CD4-positive, CD25-positive, alpha-beta regulatory T cell (primary cell): ENCODE results near the gene WT1. TPM values are rescaled to one million over a fixed set of nuclear protein-coding genes. Genes with fewer than 3 reads are reported as not detected.

Experiments
- ATAC-seq, 2 donors: fragments of 150-1000 bp; cut with Tn5 transposase; one replicate each; pipeline ENCODE4 v1.10.0; 2021; ENCODE audit warnings: low read depth in 2 of 2, moderate number of reproducible peaks in 2 of 2, moderate library complexity in 1 of 2
- DNase-seq, 3 donors: peaks; one replicate each; pipeline versions ENCODE4 v3.0.0 to v3.0.0-alpha.2; 2012 to 2022; ENCODE audit warnings: mixed read lengths in 1 of 3
- H3K27ac ChIP-seq: one replicate; pipeline ENCODE4 v1.7.0; 2013; ENCODE audit warnings: mild to moderate bottlenecking, low read length; ENCODE audit not compliant: insufficient read depth, poor library complexity, severe bottlenecking
- H3K27me3 ChIP-seq: one replicate; pipeline ENCODE4 v1.7.0; 2013; ENCODE audit warnings: low read length; ENCODE audit not compliant: control insufficient read depth, insufficient read depth
- H3K36me3 ChIP-seq: one replicate; pipeline ENCODE4 v1.7.0; 2013; ENCODE audit warnings: mild to moderate bottlenecking, low read length, moderate library complexity; ENCODE audit not compliant: control insufficient read depth, insufficient read depth
- H3K4me1 ChIP-seq: 2 replicates; pipeline ENCODE4 v1.7.0; 2013; ENCODE audit warnings: mild to moderate bottlenecking, low read length; ENCODE audit not compliant: insufficient read depth, control insufficient read depth, poor library complexity, severe bottlenecking
- H3K4me3 ChIP-seq: one replicate; pipeline ENCODE4 v1.7.0; 2013; ENCODE audit warnings: low read depth, mild to moderate bottlenecking, low read length, moderate library complexity
- H3K9me3 ChIP-seq, 2 experiments: 1 replicate in 1 of 2; 2 replicates in 1 of 2; pipeline ENCODE4 v1.7.0; 2013; ENCODE audit warnings: low read length in 2 of 2, mild to moderate bottlenecking in 1 of 2, moderate library complexity in 1 of 2; ENCODE audit not compliant: control insufficient read depth in 2 of 2
- H3K27ac Mint-ChIP-seq, 3 donors: one replicate each; pipeline ENCODE4 v1.8.0; 2020 to 2022; ENCODE audit warnings: mild to moderate bottlenecking in 3 of 3, mixed read lengths in 3 of 3, moderate library complexity in 2 of 3
- H3K27me3 Mint-ChIP-seq: one replicate; pipeline ENCODE4 v1.8.0; 2022; ENCODE audit warnings: mild to moderate bottlenecking, mixed read lengths
- H3K36me3 Mint-ChIP-seq: one replicate; pipeline ENCODE4 v1.8.0; 2020; ENCODE audit warnings: mixed read lengths
- H3K4me1 Mint-ChIP-seq, 4 donors: one replicate each; pipeline ENCODE4 v1.8.0; 2020 to 2022; ENCODE audit warnings: mixed read lengths in 4 of 4, mild to moderate bottlenecking in 1 of 4
- H3K4me3 Mint-ChIP-seq, 4 donors: one replicate each; pipeline ENCODE4 v1.8.0; 2020 to 2022; ENCODE audit warnings: mild to moderate bottlenecking in 4 of 4, mixed read lengths in 4 of 4, moderate library complexity in 3 of 4
- H3K9me3 Mint-ChIP-seq, 7 donors: one replicate each; pipeline ENCODE4 v1.8.0; 2020 to 2022; ENCODE audit warnings: mixed read lengths in 7 of 7, mild to moderate bottlenecking in 3 of 7, moderate library complexity in 2 of 7
- polyA plus RNA-seq, 4 donors: library from polyadenylated mRNA; unstranded; fragments of 300-500 nt; fragmentation: Illumina TruSeq; gene quantifications; one replicate each; pipeline ENCODE4 v1.2.3, GENCODE V29; 2021
- total RNA-seq: library from RNA; stranded (reverse); gene quantifications from one replicate; pipeline ENCODE4 v1.2.3, GENCODE V29; 2022

Gene WT1
- total and polyA plus RNA-seq, 5 donors from 2014 or later, result not detected

DNA sequence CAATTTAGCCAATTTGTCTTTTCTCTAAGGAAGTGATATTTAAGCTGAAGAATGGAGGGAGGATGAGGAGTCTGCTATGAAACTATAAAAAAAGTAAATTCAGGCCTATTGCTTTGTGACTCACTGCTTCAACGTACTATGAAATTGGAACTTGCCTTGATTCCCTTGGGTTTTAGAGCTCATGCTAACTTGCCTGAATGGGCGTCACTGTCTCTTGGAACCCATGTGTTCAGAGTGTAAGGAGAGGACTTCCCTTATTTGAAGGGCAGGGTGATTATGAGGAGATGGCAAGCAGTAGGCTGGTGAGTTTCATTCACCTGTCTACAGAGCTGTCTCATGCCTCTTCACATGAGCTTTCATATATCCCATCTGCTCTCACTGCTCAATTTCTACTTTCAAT, 28.7 kb upstream of the WT1 start:
- H3K27ac Mint-ChIP-seq, result no peak overlapping the region
- H3K27me3 Mint-ChIP-seq, result peaks cover 9% of the 10 kb centered on the region
- H3K9me3 Mint-ChIP-seq, result peaks cover 0 to 2% (median 0%) of the 10 kb centered on the region in 7 donors
- H3K4me1 Mint-ChIP-seq, result no peaks in the 10 kb centered on the region
- no peak overlapping the region for H3K27ac ChIP-seq
- H3K4me3 ChIP-seq, result no peak overlapping the region
- no peaks in the 10 kb centered on the region for H3K27me3 ChIP-seq
- ATAC-seq, result no peak
- no peaks in the 10 kb centered on the region for H3K36me3 Mint-ChIP-seq
- H3K36me3 ChIP-seq, result no peaks in the 10 kb centered on the region
- no peaks in the 10 kb centered on the region for H3K9me3 ChIP-seq
- DNase-seq, result no peak
- H3K4me3 Mint-ChIP-seq, result no peak overlapping the region
- no peaks in the 10 kb centered on the region for H3K4me1 ChIP-seq

GRCh38 chr11:32462011-32462690, 26.8 kb upstream of the WT1 start:
- Histone ChIP-seq H3K36me3 (no peaks in the 10 kb centered on the region), H3K4me3 (no peak overlapping the region), H3K27me3 (no peaks in the 10 kb centered on the region), H3K9me3 (no peaks in the 10 kb centered on the region), H3K27ac (no peak overlapping the region), H3K4me1 (no peaks in the 10 kb centered on the region)
- Mint-ChIP-seq H3K4me1 (no peaks in the 10 kb centered on the region), H3K9me3 (no peaks in the 10 kb centered on the region), H3K4me3 (no peak overlapping the region), H3K36me3 (no peaks in the 10 kb centered on the region), H3K27ac (no peak overlapping the region), H3K27me3 (peaks cover 12% of the 10 kb centered on the region)
- DNase-seq, result no peak
- ATAC-seq, result no peak

GRCh38 chr11:32456864-32457263, 21.5 kb upstream of the WT1 start:
- Mint-ChIP-seq H3K9me3 (peaks cover 0 to 2% (median 0%) of the 10 kb centered on the region in 7 donors), H3K27ac (no peak overlapping the region), H3K4me3 (no peak overlapping the region), H3K4me1 (no peaks in the 10 kb centered on the region), H3K36me3 (no peaks in the 10 kb centered on the region), H3K27me3 (peaks cover 36% of the 10 kb centered on the region)
- H3K9me3 ChIP-seq, result no peaks in the 10 kb centered on the region
- no peak for ATAC-seq
- H3K4me3 ChIP-seq, result no peak overlapping the region
- DNase-seq, result no peak
- no peaks in the 10 kb centered on the region for H3K36me3 ChIP-seq
- no peak overlapping the region for H3K27ac ChIP-seq
- H3K27me3 ChIP-seq, result peaks cover under 1% of the 10 kb centered on the region
- no peaks in the 10 kb centered on the region for H3K4me1 ChIP-seq

DNA sequence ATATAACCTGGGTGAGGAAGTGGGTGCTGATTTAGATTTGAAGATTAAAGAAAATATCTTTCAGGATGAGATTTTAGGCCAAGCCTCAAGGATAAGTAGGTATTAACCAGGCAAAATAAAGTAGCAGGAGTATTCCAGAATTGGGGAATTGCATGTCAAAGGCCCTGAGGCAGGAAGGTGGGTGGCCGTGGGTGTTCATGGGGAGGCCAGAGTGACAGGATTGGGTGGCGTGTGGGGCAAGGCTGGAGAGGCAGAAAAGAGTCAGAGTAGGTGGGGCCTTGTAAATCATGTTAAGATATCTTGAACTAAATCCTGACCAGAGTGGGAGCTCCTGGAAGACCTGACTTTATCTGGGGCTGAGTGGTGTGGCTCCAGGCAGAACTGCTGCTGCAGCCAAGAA, 19.7 kb upstream of the WT1 start:
- no peak for ATAC-seq

DNA sequence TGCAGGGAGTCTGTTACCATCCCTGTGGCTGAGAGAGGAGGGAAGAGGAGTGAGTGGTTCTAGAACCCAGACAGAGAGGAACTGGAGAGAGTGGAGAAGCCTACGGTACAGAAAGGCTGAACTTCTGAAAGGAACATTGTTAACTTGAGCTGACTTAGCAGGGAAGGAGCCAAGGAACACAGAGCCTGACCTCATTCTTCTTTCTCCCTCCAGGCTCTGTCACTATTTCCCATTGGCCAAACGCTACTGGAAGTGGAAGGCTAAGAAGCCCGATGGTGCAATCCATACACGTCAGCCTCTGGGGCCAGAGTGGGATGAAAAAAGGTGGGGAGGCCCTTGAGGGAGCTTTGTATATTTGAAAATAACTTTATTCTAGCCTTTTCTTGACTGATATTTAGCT, 16.5 kb upstream of the WT1 start:
- H3K4me3 Mint-ChIP-seq, result no peak overlapping the region
- peaks cover 53% of the 10 kb centered on the region for H3K27me3 Mint-ChIP-seq
- DNase-seq, result no peak
- no peak for ATAC-seq
- no peak overlapping the region for H3K27ac ChIP-seq
- H3K9me3 ChIP-seq, result no peaks in the 10 kb centered on the region
- H3K36me3 ChIP-seq, result no peaks in the 10 kb centered on the region
- no peaks in the 10 kb centered on the region for H3K4me1 Mint-ChIP-seq
- no peaks in the 10 kb centered on the region for H3K4me1 ChIP-seq
- no peak overlapping the region for H3K4me3 ChIP-seq
- H3K9me3 Mint-ChIP-seq, result peaks cover 0 to 2% (median 0%) of the 10 kb centered on the region in 7 donors
- peak overlapping the region in 1 of 3 donors; percentile 90 for H3K27ac Mint-ChIP-seq
- no peaks in the 10 kb centered on the region for H3K36me3 Mint-ChIP-seq
- H3K27me3 ChIP-seq, result peaks cover 5% of the 10 kb centered on the region

More for the DNA sequence above, 19.7 kb upstream of the WT1 start:
- Histone ChIP-seq H3K36me3 (no peaks in the 10 kb centered on the region), H3K4me3 (no peak overlapping the region), H3K27me3 (peaks cover 3% of the 10 kb centered on the region), H3K27ac (no peak overlapping the region), H3K4me1 (no peaks in the 10 kb centered on the region), H3K9me3 (no peaks in the 10 kb centered on the region)
- H3K9me3 Mint-ChIP-seq, result peaks cover 0 to 2% (median 0%) of the 10 kb centered on the region in 7 donors
- no peaks in the 10 kb centered on the region for H3K36me3 Mint-ChIP-seq
- H3K4me3 Mint-ChIP-seq, result no peak overlapping the region
- peaks cover 41% of the 10 kb centered on the region for H3K27me3 Mint-ChIP-seq
- no peak overlapping the region for H3K27ac Mint-ChIP-seq
- no peak for DNase-seq
- no peaks in the 10 kb centered on the region for H3K4me1 Mint-ChIP-seq

DNA sequence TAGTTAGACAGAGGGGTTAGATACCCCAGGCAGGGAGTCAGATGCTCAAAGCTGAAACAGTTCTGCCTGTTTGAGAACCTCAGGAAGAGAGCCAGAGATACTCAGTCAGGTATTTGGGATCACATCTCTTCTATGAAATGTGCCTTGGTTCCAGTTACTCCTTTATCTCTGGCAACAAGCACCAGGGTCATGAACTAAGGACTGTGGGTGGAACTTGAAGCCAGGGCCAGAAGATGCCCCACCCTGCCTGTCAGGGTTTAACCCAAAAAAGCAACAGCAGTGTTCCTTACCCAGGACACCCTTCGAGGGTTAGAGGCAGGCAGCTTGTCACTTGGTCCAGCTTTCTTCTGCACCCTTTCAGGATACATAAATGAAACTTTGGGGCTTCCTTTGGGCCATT, 15.0 kb upstream of the WT1 start:
- H3K9me3 Mint-ChIP-seq, result peaks cover 0 to 2% (median 0%) of the 10 kb centered on the region in 7 donors
- H3K4me1 Mint-ChIP-seq, result no peaks in the 10 kb centered on the region
- H3K27me3 Mint-ChIP-seq, result peaks cover 52% of the 10 kb centered on the region
- Histone ChIP-seq H3K4me1 (no peaks in the 10 kb centered on the region), H3K27me3 (peaks cover 5% of the 10 kb centered on the region), H3K9me3 (no peaks in the 10 kb centered on the region), H3K27ac (no peak overlapping the region), H3K4me3 (no peak overlapping the region), H3K36me3 (no peaks in the 10 kb centered on the region)
- no peak overlapping the region for H3K4me3 Mint-ChIP-seq
- DNase-seq (no peak), ATAC-seq (no peak)
- no peak overlapping the region for H3K27ac Mint-ChIP-seq
- no peaks in the 10 kb centered on the region for H3K36me3 Mint-ChIP-seq

DNA sequence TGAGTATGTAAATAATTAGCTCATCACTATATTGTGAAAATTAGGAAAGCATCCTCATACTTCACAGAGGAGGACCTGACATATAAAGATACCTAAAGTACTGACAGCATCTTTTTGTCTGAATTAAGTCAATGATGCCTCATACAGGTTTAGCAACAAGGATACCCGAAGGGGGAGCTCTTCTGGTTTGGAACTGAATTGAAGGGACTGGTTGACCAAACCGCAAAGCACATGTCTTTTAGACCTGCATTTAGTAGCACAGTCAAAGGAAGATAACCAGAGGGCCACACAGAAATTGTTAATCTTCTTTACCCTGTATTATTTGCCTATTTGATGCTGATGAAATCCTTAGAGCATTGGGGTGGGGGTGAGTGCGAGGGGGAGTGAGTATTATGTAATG, 12.9 kb upstream of the WT1 start:
- no peak for DNase-seq
- no peak overlapping the region for H3K27ac Mint-ChIP-seq
- Histone ChIP-seq H3K4me1 (no peaks in the 10 kb centered on the region), H3K4me3 (no peak overlapping the region), H3K36me3 (no peaks in the 10 kb centered on the region), H3K9me3 (no peaks in the 10 kb centered on the region), H3K27me3 (peaks cover 12% of the 10 kb centered on the region), H3K27ac (no peak overlapping the region)
- no peak overlapping the region for H3K4me3 Mint-ChIP-seq
- no peaks in the 10 kb centered on the region for H3K9me3 Mint-ChIP-seq
- no peaks in the 10 kb centered on the region for H3K36me3 Mint-ChIP-seq
- ATAC-seq, result no peak
- H3K27me3 Mint-ChIP-seq, result peaks cover 49% of the 10 kb centered on the region
- no peaks in the 10 kb centered on the region for H3K4me1 Mint-ChIP-seq

GRCh38 chr11:32447252-32447651, 11.9 kb upstream of the WT1 start:
- no peak overlapping the region for H3K27ac ChIP-seq
- Mint-ChIP-seq H3K36me3 (no peaks in the 10 kb centered on the region), H3K4me3 (no peak overlapping the region), H3K9me3 (peaks cover 0 to 3% (median 0%) of the 10 kb centered on the region in 7 donors), H3K4me1 (no peaks in the 10 kb centered on the region), H3K27ac (no peak overlapping the region), H3K27me3 (peaks cover 49% of the 10 kb centered on the region)
- no peaks in the 10 kb centered on the region for H3K36me3 ChIP-seq
- ATAC-seq, result no peak
- H3K4me1 ChIP-seq, result no peaks in the 10 kb centered on the region
- H3K9me3 ChIP-seq, result no peaks in the 10 kb centered on the region
- no peak overlapping the region for H3K4me3 ChIP-seq
- no peak for DNase-seq
- peaks cover 21% of the 10 kb centered on the region for H3K27me3 ChIP-seq
